ENCODE measurements around the gene UGT8.

- no peak for TF ChIP-seq CTCF (IDR thresholded peaks at IDR 0.05)
- no peak for TF ChIP-seq POLR2A (IDR thresholded peaks at IDR 0.05)
- TF ChIP-seq EP300 (IDR thresholded peaks at IDR 0.05): no peak
- no peak for TF ChIP-seq POLR2AphosphoS5 (IDR thresholded peaks at IDR 0.05)
Observed at GRCh38 chr4:114595207-114595606, 3.4 kb upstream of the UGT8 start.

Measured in upper lobe of left lung (tissue), 4 donors.